HG03025 (cell line): ENCODE results near the gene ANKRD29.

ENCODE experiments used
- ATAC-seq: cut with Tn5 transposase; IDR thresholded peaks from one replicate; pipeline ENCODE4 v1.9.1; 2021; ENCODE audit warnings: mild to moderate bottlenecking, moderate library complexity; ENCODE audit not compliant: unreplicated experiment, low FRiP score

The ANKRD29 gene

GRCh38 chr18:23662309-23663263, at the start of gene ANKRD29:
Gene ANKRD29, minus strand, starts transcription at chr18:23662911. Its CDS starts 181 bp downstream, at chr18:23662730.
- no peak for ATAC-seq

- ATAC-seq, result no peak
Measured at GRCh38 chr18:23712445-23712844, 49.7 kb upstream of the ANKRD29 start.

DNA sequence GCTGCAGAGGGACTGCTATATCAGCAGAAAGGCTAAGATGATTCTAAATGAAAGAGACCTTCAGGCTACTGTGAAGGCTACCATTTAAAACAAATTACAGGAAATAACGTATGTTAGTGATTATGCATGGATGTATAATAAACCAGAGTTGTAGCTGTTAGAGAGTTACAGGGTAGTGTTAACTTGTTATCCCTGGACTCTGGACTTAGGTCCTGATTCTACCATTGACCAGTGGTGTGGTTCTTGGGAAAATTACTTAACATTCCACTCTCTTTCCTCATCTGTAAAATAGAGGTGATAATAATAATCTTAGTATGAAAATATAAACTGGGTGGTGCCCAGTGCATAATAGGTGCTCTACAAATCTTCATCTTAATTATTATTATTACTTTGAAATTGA, 48.7 kb upstream of the ANKRD29 start:
- no peak for ATAC-seq

- no peak for ATAC-seq
Measured at GRCh38 chr18:23710946-23711345, 48.2 kb upstream of the ANKRD29 start.

- ATAC-seq, result no peak
Measured at GRCh38 chr18:23710068-23710527, 47.4 kb upstream of the ANKRD29 start.

GRCh38 chr18:23706971-23707640, 44.4 kb upstream of the ANKRD29 start:
- ATAC-seq, result no peak

GRCh38 chr18:23704806-23705205, 42.1 kb upstream of the ANKRD29 start:
- ATAC-seq, result no peak

- ATAC-seq, result no peak
Measured at GRCh38 chr18:23703987-23704384, 41.3 kb upstream of the ANKRD29 start.

DNA sequence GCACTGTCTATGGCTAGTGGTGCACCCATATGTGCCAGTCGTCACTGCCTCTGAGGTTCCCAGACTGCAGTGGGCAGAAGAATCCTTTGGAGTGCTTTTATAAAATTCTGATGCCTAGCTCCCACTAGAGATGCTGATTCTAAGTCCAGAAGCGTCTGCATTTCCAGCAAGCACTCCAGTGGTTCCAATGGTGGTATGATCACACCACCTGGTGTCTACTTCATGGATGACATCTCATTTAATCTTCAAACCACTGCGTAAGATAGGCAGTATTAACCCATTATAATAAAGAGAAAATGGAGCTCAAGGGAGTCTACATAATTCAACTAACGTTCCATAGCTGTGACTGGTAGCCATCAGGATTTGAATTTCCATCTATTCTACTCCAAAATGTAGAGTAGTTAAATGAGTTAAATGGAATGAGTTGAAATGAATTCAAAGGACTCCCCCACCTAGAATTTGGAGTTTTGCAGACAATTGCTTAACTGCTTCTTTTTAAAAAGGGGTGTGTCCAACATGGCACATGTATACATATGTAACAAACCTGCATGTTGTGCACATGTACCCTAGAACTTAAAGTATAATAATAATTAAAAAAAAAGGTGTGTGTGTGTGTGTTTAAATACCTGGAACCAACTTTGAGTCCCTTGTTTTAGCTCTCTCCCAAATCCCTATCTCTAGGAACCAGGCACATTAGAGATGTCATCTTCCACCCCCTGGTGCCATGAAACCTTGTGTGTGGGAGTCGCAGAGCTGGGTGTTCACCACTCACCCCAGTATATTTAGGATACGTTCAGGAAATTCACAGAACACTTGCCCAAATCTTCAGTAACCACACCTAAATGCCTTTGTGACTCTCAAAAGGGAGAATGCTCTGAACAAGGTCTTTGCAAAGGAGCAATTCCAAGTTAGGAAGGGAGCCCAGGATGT, 40.6 kb upstream of the ANKRD29 start:
- no peak for ATAC-seq

DNA sequence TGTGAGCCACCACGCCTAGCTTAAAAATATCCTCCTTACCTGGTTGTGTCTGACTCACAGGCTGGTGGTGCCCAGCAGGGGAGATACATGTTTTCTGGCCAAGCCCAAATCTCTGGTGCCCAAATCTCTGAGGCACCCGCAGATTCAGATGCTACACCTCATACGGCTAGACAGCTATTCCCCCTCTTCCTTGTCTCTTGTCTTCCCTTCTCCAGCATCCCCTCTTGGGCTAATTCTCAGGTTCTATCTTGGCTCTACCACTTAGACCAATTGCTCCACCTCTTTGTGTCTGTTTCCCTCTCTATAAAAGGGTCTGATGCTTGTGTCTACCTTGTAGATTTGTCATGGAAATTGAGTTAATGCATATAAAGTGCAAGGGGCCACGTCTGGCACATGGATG, 39.9 kb upstream of the ANKRD29 start:
- ATAC-seq, result no peak

DNA sequence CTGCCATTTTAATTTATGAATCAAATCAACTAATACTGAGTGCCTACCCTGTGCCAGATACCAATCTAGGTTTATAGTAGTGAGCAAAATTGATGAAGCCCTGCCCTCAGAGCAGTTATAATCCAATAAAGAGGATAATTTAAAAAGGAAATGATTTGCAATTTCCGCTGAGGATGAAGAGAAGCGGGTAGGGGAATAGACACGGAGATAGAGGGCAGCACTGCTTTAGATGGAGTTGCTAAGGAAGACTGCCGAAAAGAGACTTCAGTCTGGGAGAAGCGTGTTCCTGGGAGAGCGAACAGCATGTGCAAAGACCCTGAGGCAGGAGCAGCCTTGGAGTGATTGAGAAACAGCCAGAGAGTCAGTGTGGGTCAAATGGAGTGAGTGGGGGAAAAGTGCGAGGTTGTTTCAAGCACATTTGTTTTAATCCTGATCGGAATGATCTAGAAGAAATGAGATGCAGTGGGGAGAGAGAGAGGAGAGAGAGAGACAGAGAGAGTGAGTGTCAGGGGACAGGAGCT, 38.9 kb upstream of the ANKRD29 start:
- ATAC-seq, result no peak

DNA sequence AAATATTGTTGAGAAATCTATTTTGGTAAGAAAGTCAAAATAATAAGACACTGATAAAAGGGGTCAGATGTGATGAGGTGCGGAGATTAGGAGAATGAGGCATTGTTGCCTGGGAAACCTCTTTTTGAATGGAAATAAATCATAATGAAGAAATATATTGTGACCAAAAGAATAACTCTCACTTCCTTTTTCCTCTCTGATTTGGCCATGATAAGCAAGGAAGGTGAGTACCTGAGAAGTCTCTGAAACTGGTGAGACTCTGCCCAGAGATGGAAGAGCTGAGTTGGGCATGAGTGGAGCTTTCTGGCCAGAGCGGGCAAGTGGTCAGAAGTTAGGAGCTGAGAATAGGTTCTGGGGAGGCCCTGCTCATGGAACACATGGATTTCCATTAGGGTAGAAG, 38.3 kb upstream of the ANKRD29 start:
- no peak for ATAC-seq

DNA sequence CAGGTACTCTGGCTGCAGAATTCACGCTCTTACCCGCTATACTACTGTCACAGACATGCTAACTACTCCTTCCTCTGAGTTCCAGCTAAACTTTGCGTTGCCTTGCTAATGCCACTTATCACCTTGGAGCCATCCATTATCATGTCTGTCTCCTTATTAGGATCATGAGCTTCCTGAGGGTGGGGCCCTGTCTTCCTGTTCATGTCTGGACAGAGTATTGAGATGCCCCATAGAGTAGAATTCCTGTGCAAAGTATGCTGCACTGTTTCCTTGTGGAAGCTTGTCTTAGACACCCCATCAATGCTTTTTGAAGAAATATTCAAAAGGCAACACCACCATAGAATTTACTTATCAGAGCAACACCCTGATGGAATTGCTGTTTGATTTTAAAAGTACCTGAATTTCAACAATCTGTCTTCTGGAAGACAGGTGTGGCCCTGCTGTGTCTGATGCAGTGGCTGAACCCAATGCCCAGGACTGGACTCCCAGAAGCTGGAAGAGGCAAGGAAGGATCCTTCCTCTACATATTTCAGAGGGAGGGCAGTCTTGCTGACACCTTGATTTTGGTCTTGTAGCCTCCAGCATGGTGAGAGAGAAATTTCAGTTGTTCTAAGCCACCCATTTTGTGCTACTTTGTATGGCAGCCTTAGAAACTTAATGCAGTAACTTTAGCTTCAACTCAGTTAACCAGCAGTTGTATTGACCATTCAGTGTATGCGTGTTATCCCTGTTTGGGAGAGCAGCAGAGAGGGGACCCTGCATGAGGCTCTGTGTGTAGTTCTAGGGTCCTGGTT, 32.1 kb upstream of the ANKRD29 start:
- no peak for ATAC-seq

DNA sequence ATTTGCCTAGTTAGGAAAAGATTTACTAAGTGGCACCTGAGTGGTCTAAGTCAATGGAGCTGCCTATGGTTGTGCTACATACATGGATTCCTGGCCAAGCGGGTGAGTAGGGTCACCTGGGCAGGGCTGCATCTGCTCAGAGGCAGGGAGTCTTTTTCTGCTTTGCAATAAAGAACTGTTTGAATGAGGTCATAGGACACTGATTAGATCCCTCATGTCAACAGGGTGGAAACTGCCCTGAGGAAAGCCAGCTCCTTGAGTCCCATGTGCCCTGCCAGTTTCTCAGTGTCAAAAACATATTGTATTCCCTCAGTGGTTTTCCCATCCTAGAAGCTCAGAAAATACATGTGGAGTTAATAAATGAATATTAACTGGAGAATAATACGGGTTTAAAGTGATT, 31.1 kb upstream of the ANKRD29 start:
- no peak for ATAC-seq

DNA sequence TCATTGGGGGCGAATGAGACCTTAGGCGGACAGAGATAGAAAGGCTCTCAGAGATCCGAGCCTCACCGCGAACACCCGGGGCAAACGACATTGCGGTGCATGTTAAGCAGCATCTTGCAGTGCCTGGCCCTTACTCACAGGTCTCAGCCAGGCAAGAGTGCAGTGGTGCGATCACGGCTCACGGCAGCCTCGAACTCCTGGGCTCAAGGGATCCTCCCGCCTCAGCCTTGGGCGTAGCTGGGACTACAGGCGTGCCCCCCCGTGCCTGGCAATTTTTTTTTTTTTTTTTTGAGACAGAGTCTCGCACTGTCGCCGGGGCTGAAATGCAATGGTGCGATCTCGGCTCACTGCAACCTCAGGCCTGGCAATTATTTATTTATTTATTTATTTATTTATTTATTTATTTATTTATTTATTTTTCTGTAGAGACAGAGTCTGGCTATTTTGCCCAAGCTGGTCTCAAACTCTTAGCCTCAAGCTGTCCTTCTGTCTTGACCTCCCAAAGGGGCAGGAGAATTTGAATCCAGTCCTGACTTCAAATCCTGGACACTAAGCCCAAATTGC, 27.9 kb upstream of the ANKRD29 start:
- ATAC-seq, result no peak

- ATAC-seq, result no peak
Measured at GRCh38 chr18:23689616-23690504, 27.1 kb upstream of the ANKRD29 start.

DNA sequence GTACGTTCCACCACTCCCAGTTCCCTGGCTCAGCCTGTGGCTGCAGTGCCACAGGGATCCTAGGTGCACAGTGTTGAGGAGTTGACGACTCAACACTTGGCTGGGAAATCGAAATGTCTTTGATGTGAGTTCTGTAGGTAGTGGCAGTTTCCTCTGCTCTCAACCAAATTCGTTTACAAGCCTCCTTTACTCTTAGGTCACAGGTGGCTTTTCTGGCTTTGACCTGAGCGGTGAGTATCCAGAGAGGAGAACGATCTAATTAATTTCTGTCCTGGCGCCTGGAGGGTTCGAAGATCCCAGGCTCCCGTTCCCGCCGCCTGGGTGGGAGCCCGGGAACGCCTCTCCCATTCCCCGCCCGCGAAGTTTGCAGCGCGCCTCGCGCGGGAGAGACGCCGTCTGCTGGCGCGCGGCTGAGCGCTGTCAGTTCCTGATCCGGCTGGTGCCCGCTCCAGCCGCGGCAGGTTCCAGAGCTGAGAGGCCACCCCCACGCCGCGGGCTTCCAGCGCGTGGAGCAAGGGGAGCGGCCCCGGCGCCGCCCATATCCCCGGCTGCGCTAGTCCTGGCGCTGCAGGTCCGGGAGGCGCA, 26.4 kb upstream of the ANKRD29 start, which contains the start of gene LAMA3:
TSS of gene LAMA3 (plus strand) at position 423 of the 585 bp plus-strand sequence. CDS start 231 bp downstream, outside the sequence.
- ATAC-seq, result no peak

GRCh38 chr18:23688528-23688927, 25.8 kb upstream of the ANKRD29 start:
- no peak for ATAC-seq
